Motor neuron (in vitro differentiated cells): ENCODE results near the gene EXOC2. TPM values are rescaled to one million over a fixed set of nuclear protein-coding genes. Genes with fewer than 3 reads are reported as not detected.
"Not testable (repeated sequence)": the region's sequence is repeated elsewhere in the genome, so short reads cannot be mapped to it uniquely, and the experiment has no call there.

Experiments used
- ATAC-seq, 8 experiments: fragments of 200-7000 bp; cut with Tn5 transposase; replicated peaks in 6 of 8; 2 replicates each; pipeline ENCODE4 v1.8.0; 2021; ENCODE audit warnings: mild to moderate bottlenecking in 8 of 8, moderate library complexity in 8 of 8
- H3K27ac ChIP-seq, 2 donors: fragments of 250-450 bp; sonication (Bioruptor Pico); 2 replicates each; pipeline ENCODE4 v1.9.0; 2021; ENCODE audit warnings: antibody characterized with exemption in 2 of 2, mild to moderate bottlenecking in 2 of 2, moderate library complexity in 1 of 2
- H3K4me1 ChIP-seq, 2 donors: fragments of 250-450 bp; sonication (Bioruptor Pico); replicated peaks in 1 of 2; 2 replicates each; pipeline ENCODE4 v1.6.1; 2021; ENCODE audit warnings: antibody characterized with exemption in 2 of 2, mild to moderate bottlenecking in 2 of 2, moderate library complexity in 1 of 2
- H3K4me3 ChIP-seq, 5 donors: fragments of 250-450 bp; sonication (Bioruptor Pico); 2 replicates each; pipeline ENCODE4 v1.9.0; 2021; ENCODE audit warnings: antibody characterized with exemption in 5 of 5, mild to moderate bottlenecking in 5 of 5, moderate library complexity in 4 of 5
- WGBS, 10 experiments: fragments of 450-650 bp; shearing (Covaris generic); methylation state at CpG; one replicate each; pipeline ENCODE4 v1.0.0; 2022; 5-methylcytosine and 5-hydroxymethylcytosine counted together
- in situ Hi-C, 9 experiments: fragments of 400-800 bp; cut with MboI; loops; one replicate each; pipeline ENCODE4 v1.15.0; 2021; ENCODE audit warnings: low sequenced_read_pairs in 9 of 9, low pct_unique_long_range_greater_than_20kb in 2 of 9; ENCODE audit not compliant: unreplicated experiment in 9 of 9
- total RNA-seq, 8 experiments: library from RNA; unstranded; fragments of 300-600 nt; gene quantifications; 2 replicates each; pipeline versions ENCODE4 v1.2.3 to v1.2.4, GENCODE V29; 2022

Gene EXOC2
- total RNA-seq, 8 experiments from 2014 or later: 18.0 to 40.8 (median 20.9) TPM

- in situ Hi-C loops: no loop called here
- Histone ChIP-seq H3K4me3 (no peak overlapping the region), H3K4me1 (peaks cover 17 to 39% of the 10 kb centered on the region in 2 donors), H3K27ac (no peak overlapping the region)
- ATAC-seq: no peak
- 60 to 94% (median 80%) methylated on average over 2 to 5 of the region's 6 CpGs for WGBS, 10 experiments
Observed at GRCh38 chr6:684831-685636, 7.9 kb downstream of the EXOC2 start.

- ATAC-seq: peak; percentile 76 to 98 (median 98)
- Histone ChIP-seq H3K4me1 (peaks cover 17 to 41% of the 10 kb centered on the region in 2 donors), H3K27ac (peak overlapping the region; percentile 25 to 65), H3K4me3 (peak overlapping the region; percentile 15 to 36 (median 23))
- in situ Hi-C loops: no loop called here
- WGBS, 10 experiments: 0 to 14% (median 0%) methylated on average over 1 to 9 of the region's 15 CpGs; no CpG with 5 or more reads in 1 of the 10 experiments
Observed at GRCh38 chr6:683742-684440, 9.0 kb downstream of the EXOC2 start.

GRCh38 chr6:680666-681340 is 12.1 kb downstream of the EXOC2 start:
- 40 to 100% (median 68%) methylated on average over 1 to 4 of the region's 5 CpGs; no CpG with 5 or more reads in 2 of the 10 experiments for WGBS, 10 experiments
- in situ Hi-C loops: no loop called here
- peaks cover 17 to 42% of the 10 kb centered on the region in 2 donors for H3K4me1 ChIP-seq
- H3K4me3 ChIP-seq: no peak overlapping the region
- ATAC-seq: no peak
- no peak overlapping the region for H3K27ac ChIP-seq

GRCh38 chr6:680251-680650 is 12.7 kb downstream of the EXOC2 start:
- H3K4me1 ChIP-seq: peaks cover 17 to 41% of the 10 kb centered on the region in 2 donors
- no peak for ATAC-seq
- in situ Hi-C loops: no loop called here
- WGBS, 10 experiments: 0 to 62% (median 30%) methylated on average over 1 to 2 of the region's 2 CpGs; no CpG with 5 or more reads in 4 of the 10 experiments
- H3K4me3 ChIP-seq: no peak overlapping the region
- no peak overlapping the region for H3K27ac ChIP-seq

GRCh38 chr6:679282-679681 is 13.7 kb downstream of the EXOC2 start:
- no peak overlapping the region for H3K27ac ChIP-seq
- no peak overlapping the region for H3K4me3 ChIP-seq
- 65 to 100% (median 86%) methylated on average over 2 to 9 of the region's 9 CpGs; no CpG with 5 or more reads in 1 of the 10 experiments for WGBS, 10 experiments
- peaks cover 12 to 31% of the 10 kb centered on the region in 2 donors for H3K4me1 ChIP-seq
- in situ Hi-C loops: no loop called here
- ATAC-seq: no peak

- Histone ChIP-seq H3K4me3 (no peak overlapping the region), H3K27ac (no peak overlapping the region), H3K4me1 (peaks cover 9 to 31% of the 10 kb centered on the region in 2 donors)
- 28 to 80% (median 50%) methylated on average over 1 to 3 of the region's 3 CpGs; no CpG with 5 or more reads in 1 of the 10 experiments for WGBS, 10 experiments
- in situ Hi-C loops: no loop called here
- ATAC-seq: peak in 2 of 8 experiments; percentile 30 to 96
Observed at GRCh38 chr6:678520-678919, 14.4 kb downstream of the EXOC2 start.

GRCh38 chr6:677919-678318 is 15.0 kb downstream of the EXOC2 start:
- Histone ChIP-seq H3K27ac (no peak overlapping the region), H3K4me1 (peaks cover 3 to 29% of the 10 kb centered on the region in 2 donors), H3K4me3 (no peak overlapping the region)
- in situ Hi-C loops: no loop called here
- no peak for ATAC-seq
- 83 to 100% (median 96%) methylated on average over 1 to 4 of the region's 4 CpGs; no CpG with 5 or more reads in 3 of the 10 experiments for WGBS, 10 experiments

GRCh38 chr6:674956-675355 is 18.0 kb downstream of the EXOC2 start:
- no peak for ATAC-seq
- WGBS, 10 experiments: 55 to 100% (median 71%) methylated on average over 1 to 3 of the region's 3 CpGs; no CpG with 5 or more reads in 2 of the 10 experiments

GRCh38 chr6:674406-674805 is 18.5 kb downstream of the EXOC2 start:
- Histone ChIP-seq H3K4me3 (no peak overlapping the region), H3K27ac (no peak overlapping the region), H3K4me1 (peaks cover 0 to 5% of the 10 kb centered on the region in 2 donors)
- no peak for ATAC-seq
- in situ Hi-C loops: no loop called here

More at GRCh38 chr6:674956-675355, 18.0 kb downstream of the EXOC2 start:
- Histone ChIP-seq H3K4me1 (peaks cover 0 to 6% of the 10 kb centered on the region in 2 donors), H3K27ac (no peak overlapping the region), H3K4me3 (no peak overlapping the region)
- in situ Hi-C loops: no loop called here

- WGBS, 10 experiments: 93 to 100% (median 100%) methylated on average over 1 to 3 of the region's 7 CpGs; no CpG with 5 or more reads in 1 of the 10 experiments
- Histone ChIP-seq H3K4me3 (no peak overlapping the region), H3K4me1 (no peaks in the 10 kb centered on the region), H3K27ac (no peak overlapping the region)
- in situ Hi-C loops: no loop called here
- no peak for ATAC-seq
Observed at GRCh38 chr6:667253-667927, 25.5 kb downstream of the EXOC2 start.

GRCh38 chr6:665403-666267 is 27.3 kb downstream of the EXOC2 start:
- no peak for ATAC-seq
- Histone ChIP-seq H3K4me1 (no peaks in the 10 kb centered on the region), H3K4me3 (no peak overlapping the region), H3K27ac (no peak overlapping the region)
- in situ Hi-C loops: no loop called here
- 60 to 89% (median 81%) methylated on average over 2 to 5 of the region's 5 CpGs for WGBS, 10 experiments

GRCh38 chr6:663788-664187 is 29.2 kb downstream of the EXOC2 start:
- in situ Hi-C loops: not testable (repeated sequence)
- 81 to 100% (median 93%) methylated on average over 1 to 4 of the region's 4 CpGs; no CpG with 5 or more reads in 1 of the 10 experiments for WGBS, 10 experiments

More at GRCh38 chr6:663788-664187, 29.2 kb downstream of the EXOC2 start:
- not testable (repeated sequence) for H3K4me3 ChIP-seq, ATAC-seq, H3K27ac ChIP-seq
- H3K4me1 ChIP-seq: peaks cover 0 to 13% of the 10 kb centered on the region in 2 donors
